ENCODE results near the gene MTERF2. TPM values are rescaled to one million over a fixed set of nuclear protein-coding genes. Genes with fewer than 3 reads are reported as not detected.

MTERF2 gene
- total RNA-seq, 1 experiment from 2014 or later: 10.9 TPM

- ATAC-seq: no peak
- Histone ChIP-seq H3K4me3 (ENCODE audit: low read depth in 2 of 2, low read length in 2 of 2) (no peak overlapping the region), H3K27me3 (ENCODE audit: control insufficient read depth, insufficient read depth, low read length) (no peaks in the 10 kb centered on the region), H3K27ac (ENCODE audit: low read length) (no peak overlapping the region), H3K36me3 (ENCODE audit: control insufficient read depth, insufficient read depth, low read length) (no peaks in the 10 kb centered on the region; the same call in 1 of the 2 replicates), H3K9me3 (ENCODE audit: control insufficient read depth, insufficient read depth, low read depth, low read length) (no peaks in the 10 kb centered on the region), H3K4me1 (ENCODE audit: control insufficient read depth, insufficient read depth, low read length) (peaks cover 18% of the 10 kb centered on the region)
- no TSS peak for BruUV-seq (replicated peaks)
- in situ Hi-C loops (cut with HindIII; ENCODE audit: low pct_unique_long_range_greater_than_20kb, low sequenced_read_pairs): no loop called here
- intact Hi-C loops (cut with micrococcal nuclease; ENCODE audit: unreplicated experiment): no loop called here
- ChIA-PET POLR2A (no interaction called here), CTCF (interaction anchor here (0.5 kb wide), 1 partner anchor 12 kb away, joined by 12 read pairs; no protein-coding TSS in a partner anchor)
- no peak for DNase-seq (ENCODE audit: low read depth, low spot score)
- TF ChIP-seq TCF7L2 (IDR thresholded peaks at IDR 0.05; ENCODE audit: low read depth, low read length) (no peak), POLR2AphosphoS5 (IDR thresholded peaks at IDR 0.05; ENCODE audit: low read depth, low read length) (no peak), REST (IDR thresholded peaks at IDR 0.05; ENCODE audit: insufficient read depth in 1 of 2, low read depth in 2 of 2, low read length in 1 of 2) (no peak), CTCF (IDR thresholded peaks at IDR 0.05) (no peak), SIN3A (IDR thresholded peaks at IDR 0.05; ENCODE audit: borderline replicate concordance, insufficient read depth, low read depth, low read length) (no peak)
Observed at GRCh38 chr12:106984588-106985137, 2.3 kb downstream of the MTERF2 start.

- Histone ChIP-seq H3K4me3 (ENCODE audit: low read depth in 2 of 2, low read length in 2 of 2) (no peak overlapping the region), H3K27me3 (ENCODE audit: control insufficient read depth, insufficient read depth, low read length) (no peaks in the 10 kb centered on the region), H3K4me1 (ENCODE audit: control insufficient read depth, insufficient read depth, low read length) (peaks cover 6% of the 10 kb centered on the region), H3K27ac (ENCODE audit: low read length) (no peak overlapping the region), H3K9me3 (ENCODE audit: control insufficient read depth, insufficient read depth, low read depth, low read length) (no peaks in the 10 kb centered on the region), H3K36me3 (ENCODE audit: control insufficient read depth, insufficient read depth, low read length) (no peaks in the 10 kb centered on the region; the same call in 1 of the 2 replicates)
- intact Hi-C loops (cut with micrococcal nuclease; ENCODE audit: unreplicated experiment) (no loop called here), in situ Hi-C loops (cut with HindIII; ENCODE audit: low pct_unique_long_range_greater_than_20kb, low sequenced_read_pairs) (no loop called here)
- TF ChIP-seq POLR2AphosphoS5 (IDR thresholded peaks at IDR 0.05; ENCODE audit: low read depth, low read length): no peak
- no peak for TF ChIP-seq TCF7L2 (IDR thresholded peaks at IDR 0.05; ENCODE audit: low read depth, low read length)
- no peak for TF ChIP-seq REST (IDR thresholded peaks at IDR 0.05; ENCODE audit: insufficient read depth in 1 of 2, low read depth in 2 of 2, low read length in 1 of 2)
- no peak for TF ChIP-seq CTCF (IDR thresholded peaks at IDR 0.05)
- no peak for TF ChIP-seq SIN3A (IDR thresholded peaks at IDR 0.05; ENCODE audit: borderline replicate concordance, insufficient read depth, low read depth, low read length)
- ATAC-seq: no peak
- no peak for DNase-seq (ENCODE audit: low read depth, low spot score)
- BruUV-seq (replicated peaks): no TSS peak
- CTCF ChIA-PET: no interaction called here
- POLR2A ChIA-PET: no interaction called here
Observed at GRCh38 chr12:106982229-106982628, 4.7 kb downstream of the MTERF2 start.
